GM12878 (cell line): ENCODE results near the gene C1orf21.

Experiments
- CBX3 ChIP-seq: fragments of 200-600 bp; sonication (generic); IDR thresholded peaks from 2 replicates; pipeline ENCODE4 v1.6.1; 2016; ENCODE audit warnings: low read depth, borderline replicate concordance
- CEBPB ChIP-seq, 2 experiments: fragments of 150-350 bp in 1 of 2; IDR thresholded peaks; 2 replicates each; pipeline ENCODE4 v1.6.1; 2012 to 2014; ENCODE audit warnings: low read depth in 2 of 2, low read length in 2 of 2, borderline replicate concordance in 1 of 2, inconsistent platforms in 1 of 2
- CTCF ChIP-seq, 3 experiments: IDR thresholded peaks in 2 of 3; conservative IDR thresholded peaks in 1 of 3; 2 replicates each; pipeline ENCODE4 v1.5.1; 2011; ENCODE audit warnings: low read depth in 3 of 3, low read length in 3 of 3, mild to moderate bottlenecking in 3 of 3, control low read depth in 2 of 3, moderate library complexity in 2 of 3, inconsistent platforms in 1 of 3, mixed read lengths in 1 of 3; ENCODE audit not compliant: control insufficient read depth in 2 of 3, insufficient read depth in 1 of 3; ENCODE audit errors: extremely low read depth in 1 of 3
- ESRRA ChIP-seq: IDR thresholded peaks from 2 replicates; pipeline ENCODE4 v1.6.1; 2012; ENCODE audit warnings: mild to moderate bottlenecking, low read length, improper control_type of control experiment
- ETV6 ChIP-seq, 2 experiments: fragments of 450-650 bp in 1 of 2; IDR thresholded peaks in 1 of 2; conservative IDR thresholded peaks in 1 of 2; 2 replicates each; pipeline ENCODE4 v1.6.1; 2014; ENCODE audit warnings: antibody characterized with exemption in 1 of 2, borderline replicate concordance in 1 of 2, low read depth in 1 of 2, mild to moderate bottlenecking in 1 of 2, moderate library complexity in 1 of 2
- EZH2 ChIP-seq: IDR thresholded peaks from 2 replicates; pipeline ENCODE4 v1.6.1; 2012; ENCODE audit warnings: low read depth, mild to moderate bottlenecking, control low read depth, inconsistent platforms, low read length, borderline replicate concordance; ENCODE audit not compliant: control insufficient read depth
- HDAC2 ChIP-seq: fragments of 200-600 bp; sonication (generic); IDR thresholded peaks from 2 replicates; pipeline ENCODE4 v1.6.1; 2017
- JUND ChIP-seq: IDR thresholded peaks from 2 replicates; pipeline ENCODE4 v1.6.1; 2012; ENCODE audit warnings: low read depth, mild to moderate bottlenecking, low read length, improper control_type of control experiment, moderate library complexity
- NFYB ChIP-seq: IDR thresholded peaks from 2 replicates; pipeline ENCODE4 v1.6.1; 2011; ENCODE audit warnings: low read depth, mild to moderate bottlenecking, low read length, improper control_type of control experiment, moderate library complexity; ENCODE audit not compliant: insufficient read depth
- POLR2AphosphoS5 ChIP-seq: IDR thresholded peaks from 2 replicates; pipeline ENCODE4 v1.6.1; 2011; ENCODE audit warnings: mild to moderate bottlenecking, low read length, inconsistent platforms
- RAD21 ChIP-seq: IDR thresholded peaks from 2 replicates; pipeline ENCODE4 v1.6.1; 2011; ENCODE audit warnings: mild to moderate bottlenecking, low read depth, low read length, moderate library complexity; ENCODE audit not compliant: insufficient read depth
- ZNF274 ChIP-seq: IDR thresholded peaks from one replicate; pipeline ENCODE4 v1.8.0; 2011; ENCODE audit not compliant: insufficient read length, insufficient read depth

GRCh38 chr1:184618851-184619250, 232.0 kb downstream of the C1orf21 start:
- TF ChIP-seq POLR2AphosphoS5, result no peak
- no peak for TF ChIP-seq EZH2
- no peak for TF ChIP-seq RAD21
- TF ChIP-seq CTCF (IDR thresholded peaks at IDR 0.05 in 2 of 3, conservative IDR thresholded peaks at IDR 0.05 in 1 of 3; ENCODE audit: control insufficient read depth in 2 of 3, extremely low read depth in 1 of 3, insufficient read depth in 1 of 3, low read depth in 3 of 3, low read length in 3 of 3), result no peak
- TF ChIP-seq ETV6 (conservative IDR thresholded peaks at IDR 0.05 in 1 of 2, IDR thresholded peaks at IDR 0.05 in 1 of 2; ENCODE audit: borderline replicate concordance in 1 of 2, low read depth in 1 of 2), result no peak
- no peak for TF ChIP-seq CEBPB (IDR thresholded peaks at IDR 0.05; ENCODE audit: borderline replicate concordance in 1 of 2, low read depth in 2 of 2, low read length in 2 of 2)
- no peak for TF ChIP-seq ZNF274
- TF ChIP-seq HDAC2, result no peak
- no peak for TF ChIP-seq JUND
- no peak for TF ChIP-seq CBX3
- no peak for TF ChIP-seq ESRRA
- no peak for TF ChIP-seq NFYB
